ENCODE data around the gene NAP1L1. TPM values are rescaled to one million over a fixed set of nuclear protein-coding genes. Genes with fewer than 3 reads are reported as not detected.
A peak's percentile ranks its signal among the peaks of the same experiment; 100 is the strongest.
"Not testable (repeated sequence)": the region's sequence is repeated elsewhere in the genome, so short reads cannot be mapped to it uniquely, and the experiment has no call there.

The NAP1L1 gene
- total RNA-seq, 1 donor from 2014 or later, result 194 TPM

- peak; percentile 70 for ATAC-seq
Observed at GRCh38 chr12:76020281-76020680, 64.2 kb downstream of the NAP1L1 start.

- no peak for ATAC-seq
Observed at GRCh38 chr12:76018672-76019071, 65.8 kb downstream of the NAP1L1 start.

GRCh38 chr12:76018111-76018510, 66.4 kb downstream of the NAP1L1 start:
- ATAC-seq, result no peak

- no peak for ATAC-seq
Observed at GRCh38 chr12:76014007-76014406, 70.5 kb downstream of the NAP1L1 start.

GRCh38 chr12:76013603-76014002, 70.9 kb downstream of the NAP1L1 start:
- no peak for ATAC-seq

- no peak for ATAC-seq
Observed at GRCh38 chr12:76012644-76013043, 71.8 kb downstream of the NAP1L1 start.

- no peak for ATAC-seq
Observed at GRCh38 chr12:76010732-76011458, 73.6 kb downstream of the NAP1L1 start.

GRCh38 chr12:76008428-76008827, 76.1 kb downstream of the NAP1L1 start:
- ATAC-seq, result no peak

GRCh38 chr12:76007640-76008039, 76.8 kb downstream of the NAP1L1 start:
- no peak for ATAC-seq

- no peak for ATAC-seq
Observed at GRCh38 chr12:76006028-76006925, 78.2 kb downstream of the NAP1L1 start.

GRCh38 chr12:76003355-76003638, 81.2 kb downstream of the NAP1L1 start:
- no peak for ATAC-seq

GRCh38 chr12:76002598-76003354, 81.7 kb downstream of the NAP1L1 start:
- no peak for ATAC-seq

- no peak for ATAC-seq
Observed at GRCh38 chr12:75998292-75999063, 86.0 kb downstream of the NAP1L1 start.

GRCh38 chr12:75997658-75998057, 86.8 kb downstream of the NAP1L1 start:
- ATAC-seq, result no peak

GRCh38 chr12:75996861-75997447, 87.5 kb downstream of the NAP1L1 start:
- ATAC-seq, result no peak

GRCh38 chr12:75995691-75996090, 88.8 kb downstream of the NAP1L1 start:
- ATAC-seq, result peak; percentile 57

GRCh38 chr12:75994069-75994740, 90.3 kb downstream of the NAP1L1 start:
- no peak for ATAC-seq

- ATAC-seq, result no peak
Observed at GRCh38 chr12:75991753-75992152, 92.7 kb downstream of the NAP1L1 start.

- ATAC-seq, result no peak
Observed at GRCh38 chr12:75990189-75990912, 94.1 kb downstream of the NAP1L1 start.

- ATAC-seq, result not testable (repeated sequence)
Observed at GRCh38 chr12:75987709-75988108, 96.8 kb downstream of the NAP1L1 start.
